Measurements from ENCODE around the gene CARS1.

DNA sequence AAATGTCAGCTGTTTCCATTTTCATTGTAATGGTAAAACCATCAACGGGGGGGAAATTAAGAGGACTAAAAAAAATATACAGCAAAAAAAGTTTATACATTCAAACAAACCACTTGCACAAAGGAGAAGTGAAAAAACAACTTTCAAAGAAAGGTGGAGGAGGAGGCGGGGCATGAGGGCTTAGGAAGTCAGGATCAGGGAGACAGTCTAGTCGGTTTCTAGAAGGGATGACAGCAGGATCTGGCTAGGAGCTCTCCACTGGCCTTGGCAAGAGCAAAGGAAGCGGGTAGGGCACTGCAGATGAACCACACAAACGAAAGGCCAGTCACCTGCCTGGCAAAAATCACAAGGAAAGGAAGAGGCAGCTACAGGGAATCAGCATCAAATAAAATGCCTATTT lies 96.1 kb downstream of the CARS1 start:
- TF ChIP-seq CTCF (IDR thresholded peaks at IDR 0.05) (no peak), POLR2A (IDR thresholded peaks at IDR 0.05) (no peak), EP300 (IDR thresholded peaks at IDR 0.05) (no peak)
